HG02623 (cell line): ENCODE data around the gene GNAO1.

Experiments used
- ATAC-seq: cut with Tn5 transposase; IDR thresholded peaks from one replicate; pipeline ENCODE4 v1.9.1; 2021; ENCODE audit warnings: moderate library complexity; ENCODE audit not compliant: unreplicated experiment

GNAO1 gene

DNA sequence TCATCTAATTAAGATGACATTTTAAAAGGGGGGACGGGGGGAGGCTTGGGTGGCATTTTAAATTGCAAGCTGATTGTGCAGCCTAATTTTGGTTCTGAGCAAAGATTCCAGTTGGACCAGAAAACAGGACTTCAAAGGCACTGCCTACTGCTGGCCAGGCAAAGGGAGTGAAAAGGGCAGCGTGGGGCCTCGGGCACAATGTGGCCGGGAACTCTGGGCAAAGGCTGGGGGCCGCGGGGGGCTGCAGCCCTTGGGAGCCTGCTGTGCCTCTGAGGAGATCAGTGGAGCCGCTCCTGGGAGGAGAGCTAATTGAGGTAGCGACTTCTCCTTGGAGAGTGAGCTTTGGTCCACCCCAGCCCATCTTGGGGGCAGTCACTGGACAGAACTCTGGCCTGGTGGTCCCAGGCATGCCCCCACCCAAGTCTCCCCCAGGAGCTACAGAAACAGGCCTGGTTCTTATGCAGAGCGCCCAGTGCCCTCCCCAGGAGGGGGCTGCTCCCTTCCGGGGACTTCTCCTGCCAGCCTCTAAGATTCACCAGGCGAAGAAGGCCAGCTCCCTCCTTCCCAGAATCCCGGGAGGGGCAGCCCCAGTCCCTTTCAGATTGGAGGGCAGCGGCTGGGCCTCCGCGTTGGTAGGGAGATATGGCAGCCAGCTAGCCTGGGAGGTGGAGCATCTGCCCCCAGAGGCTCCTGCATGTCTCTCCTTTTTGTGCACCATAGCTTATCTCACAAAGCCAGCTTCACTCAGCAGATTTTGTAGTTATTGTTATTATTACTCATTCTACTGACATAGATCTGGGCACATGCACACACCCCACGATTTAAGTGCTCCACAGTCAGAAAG is 115.6 kb downstream of the GNAO1 start:
- no peak for ATAC-seq

DNA sequence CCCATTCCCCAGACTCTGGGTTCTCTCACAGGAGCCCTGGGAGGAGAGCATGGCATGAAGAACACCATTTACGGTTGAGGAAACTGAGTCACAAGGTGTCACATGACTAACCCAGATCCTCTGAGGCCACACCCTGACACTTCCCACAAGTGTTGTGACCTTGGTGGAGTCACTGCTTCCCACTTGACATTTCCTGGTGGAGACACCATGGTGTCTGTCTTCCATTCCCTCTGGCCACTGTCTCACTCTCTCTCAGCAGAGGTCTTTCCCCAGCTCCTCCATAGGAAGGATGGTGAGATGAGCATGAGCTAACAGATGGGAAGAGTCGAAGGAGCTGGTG is 116.2 kb downstream of the GNAO1 start:
- ATAC-seq: no peak

DNA sequence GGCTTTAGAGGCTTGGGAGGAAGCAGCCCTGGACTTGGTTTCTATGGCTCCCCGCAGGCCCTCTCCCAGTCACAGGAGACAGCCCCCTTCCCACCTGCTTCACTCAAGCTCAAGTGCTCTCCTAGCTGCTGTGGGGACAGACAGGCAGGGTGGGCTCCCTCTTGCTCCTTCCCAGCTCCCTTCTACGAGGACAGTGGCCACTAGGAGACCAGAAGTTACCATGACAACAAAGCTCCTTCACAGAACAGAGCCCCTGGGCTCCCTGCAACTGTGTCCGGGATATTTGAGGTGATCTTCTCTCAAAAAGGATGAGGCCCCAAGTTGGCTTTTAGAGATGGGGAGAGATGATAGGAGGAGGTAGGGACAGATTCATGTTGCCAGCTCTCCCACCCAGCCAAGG is 117.7 kb downstream of the GNAO1 start:
- no peak for ATAC-seq

DNA sequence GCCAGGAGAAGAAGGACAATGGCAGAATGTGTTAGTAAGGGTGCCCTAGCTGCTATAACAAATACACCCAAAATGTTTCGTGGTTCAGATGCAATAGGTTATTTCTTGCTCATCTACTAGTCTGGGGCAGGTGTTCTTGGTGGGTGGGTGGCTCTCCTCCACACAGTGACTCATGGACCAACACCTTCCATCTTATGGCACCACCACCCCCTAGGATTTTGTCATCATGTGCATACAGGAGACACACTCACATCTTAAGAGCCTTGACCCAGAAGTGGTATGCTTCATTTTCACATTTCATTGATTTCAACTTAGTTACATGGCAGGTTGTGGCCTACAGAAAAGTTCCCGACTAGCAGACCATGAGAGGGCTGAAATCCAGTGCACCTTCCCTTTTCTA is 119.4 kb downstream of the GNAO1 start:
- no peak for ATAC-seq

DNA sequence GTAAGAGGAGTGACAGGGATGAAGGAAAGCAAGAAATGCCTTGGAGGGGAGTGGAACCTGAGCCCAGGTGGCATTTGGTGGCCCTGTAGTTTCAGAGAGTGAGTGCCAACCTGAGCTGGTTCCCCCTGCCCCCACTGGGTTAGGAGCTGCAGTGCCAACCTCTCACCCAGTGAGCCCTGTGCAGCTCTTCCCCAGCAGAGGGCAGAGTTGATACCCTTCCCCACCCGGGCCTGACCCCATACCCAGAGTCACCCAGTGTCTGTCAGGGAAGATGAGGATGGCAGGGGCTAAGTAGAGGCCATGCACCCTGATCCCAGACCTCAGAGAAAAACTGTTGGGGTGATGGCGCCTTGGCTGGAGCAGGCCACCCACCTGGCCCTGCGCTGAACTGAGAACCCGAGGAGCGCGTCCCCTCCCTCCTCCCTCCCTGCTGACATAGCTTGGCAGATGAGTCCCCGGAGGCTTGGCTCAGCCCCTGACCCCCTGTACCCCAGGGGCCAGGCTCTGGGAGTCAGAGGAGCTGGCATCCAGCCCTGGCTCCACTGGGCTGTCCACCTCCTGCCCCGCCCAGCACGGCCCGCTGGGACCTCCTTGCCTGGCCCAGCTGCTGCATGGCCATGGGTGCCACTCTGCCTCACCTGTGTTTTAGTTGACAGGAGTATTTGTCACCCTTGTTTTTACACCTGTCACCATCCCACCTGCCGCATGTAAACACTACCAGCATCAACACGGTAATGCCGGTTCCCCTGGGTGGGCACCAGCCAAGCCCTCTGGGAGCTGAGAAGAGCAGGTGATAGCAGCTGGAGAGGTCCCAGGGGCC is 120.1 kb downstream of the GNAO1 start:
- ATAC-seq: no peak

DNA sequence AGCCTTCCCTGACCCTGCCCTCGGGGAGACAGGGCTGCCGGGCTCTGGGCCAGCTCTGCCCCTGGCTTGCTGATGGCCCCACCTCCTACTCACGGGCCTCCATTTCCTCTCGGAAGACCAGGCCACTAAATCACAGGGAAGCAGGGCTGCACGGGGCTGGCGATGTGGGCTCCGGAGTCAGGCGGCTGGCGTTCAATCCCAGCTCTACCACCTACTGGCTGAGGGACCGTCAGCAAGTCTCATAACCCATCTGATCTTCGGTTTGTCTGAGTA is 120.7 kb downstream of the GNAO1 start:
- no peak for ATAC-seq

DNA sequence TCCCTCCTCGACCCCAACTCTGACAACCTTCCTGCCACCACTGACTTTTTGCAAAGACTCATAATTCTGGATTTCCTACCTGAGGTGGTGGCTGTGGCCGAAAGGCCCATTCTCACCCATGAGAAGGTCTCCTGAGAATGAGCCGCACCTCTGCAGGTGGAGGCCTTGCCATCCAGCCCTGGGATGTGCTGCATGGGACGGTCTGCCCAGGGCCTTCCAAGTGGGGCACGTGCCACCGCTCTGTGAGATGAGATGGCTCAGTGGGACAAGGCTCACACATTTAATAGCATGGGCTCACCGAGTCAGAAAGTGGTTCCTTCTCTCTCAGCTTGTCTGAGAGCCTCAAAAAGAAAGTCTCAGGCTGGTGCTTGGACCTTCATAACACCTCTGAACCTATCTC is 121.3 kb downstream of the GNAO1 start:
- no peak for ATAC-seq

DNA sequence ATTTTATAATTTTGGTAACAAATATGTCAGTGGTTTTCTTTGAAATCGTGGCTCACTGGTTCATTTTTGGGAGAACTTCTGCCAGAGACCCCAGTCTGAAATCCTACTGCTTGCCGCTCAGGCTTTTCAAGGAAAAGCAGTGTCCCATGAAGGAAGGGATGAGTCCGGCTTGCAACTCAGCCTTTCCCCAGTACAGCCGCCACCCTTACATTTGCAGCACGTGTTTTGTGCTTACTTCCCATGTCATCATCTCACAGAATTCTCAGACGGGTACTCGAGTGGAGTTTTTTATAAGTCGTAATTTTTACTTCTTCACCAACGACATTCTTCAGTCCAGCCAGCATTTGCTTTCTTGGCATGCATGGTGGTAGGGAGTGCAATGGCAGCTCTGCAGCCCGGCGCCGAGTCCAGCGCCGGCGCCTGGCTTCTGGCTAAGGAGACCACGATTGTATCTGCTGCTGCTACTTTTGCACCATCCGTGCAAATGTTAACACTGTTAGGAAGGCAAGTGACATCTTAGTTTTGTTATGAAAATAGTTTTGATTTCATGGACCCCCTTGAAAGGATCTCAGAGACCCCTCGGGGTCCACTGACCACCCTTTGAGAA is 123.1 kb downstream of the GNAO1 start:
- ATAC-seq: no peak

DNA sequence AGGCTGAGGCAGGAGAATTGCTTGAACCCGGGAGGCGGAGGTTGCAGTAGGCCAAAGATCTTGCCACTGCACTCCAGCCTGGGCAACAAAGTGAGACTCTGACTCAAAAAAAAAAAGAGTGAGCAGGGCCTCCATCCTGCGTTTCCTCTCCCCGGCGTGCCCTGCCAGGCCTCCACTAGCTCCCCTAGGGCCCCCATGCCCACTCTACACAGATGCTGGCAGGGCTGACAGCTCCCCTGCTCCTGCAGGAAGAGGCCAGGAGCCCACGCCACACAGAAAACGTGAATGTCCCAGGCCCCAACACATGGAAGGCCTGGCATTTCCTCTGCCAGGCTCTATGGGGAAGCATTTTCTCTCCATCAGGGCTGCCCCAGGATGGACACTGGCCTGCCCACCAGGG is 124.7 kb downstream of the GNAO1 start:
- no peak for ATAC-seq

DNA sequence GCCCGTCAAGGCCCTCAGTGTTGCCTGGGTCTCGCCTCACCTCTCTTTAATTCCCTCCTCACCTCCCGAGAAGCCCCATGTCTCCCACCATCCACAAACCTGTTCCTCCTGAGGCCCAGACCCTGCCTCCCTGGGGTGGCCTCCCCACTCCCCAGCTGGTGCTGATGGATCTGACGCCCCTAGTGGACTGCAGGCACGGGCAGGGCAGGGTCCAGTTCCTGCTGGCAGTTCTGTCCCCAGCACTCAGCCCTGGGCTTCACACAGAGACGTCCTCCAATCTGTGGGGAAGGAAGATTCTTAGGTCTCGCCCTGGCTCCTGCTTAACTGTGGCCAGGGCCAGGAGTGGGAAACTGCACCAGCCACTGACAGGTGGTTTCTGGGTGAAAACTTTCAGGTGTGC is 125.3 kb downstream of the GNAO1 start:
- no peak for ATAC-seq

DNA sequence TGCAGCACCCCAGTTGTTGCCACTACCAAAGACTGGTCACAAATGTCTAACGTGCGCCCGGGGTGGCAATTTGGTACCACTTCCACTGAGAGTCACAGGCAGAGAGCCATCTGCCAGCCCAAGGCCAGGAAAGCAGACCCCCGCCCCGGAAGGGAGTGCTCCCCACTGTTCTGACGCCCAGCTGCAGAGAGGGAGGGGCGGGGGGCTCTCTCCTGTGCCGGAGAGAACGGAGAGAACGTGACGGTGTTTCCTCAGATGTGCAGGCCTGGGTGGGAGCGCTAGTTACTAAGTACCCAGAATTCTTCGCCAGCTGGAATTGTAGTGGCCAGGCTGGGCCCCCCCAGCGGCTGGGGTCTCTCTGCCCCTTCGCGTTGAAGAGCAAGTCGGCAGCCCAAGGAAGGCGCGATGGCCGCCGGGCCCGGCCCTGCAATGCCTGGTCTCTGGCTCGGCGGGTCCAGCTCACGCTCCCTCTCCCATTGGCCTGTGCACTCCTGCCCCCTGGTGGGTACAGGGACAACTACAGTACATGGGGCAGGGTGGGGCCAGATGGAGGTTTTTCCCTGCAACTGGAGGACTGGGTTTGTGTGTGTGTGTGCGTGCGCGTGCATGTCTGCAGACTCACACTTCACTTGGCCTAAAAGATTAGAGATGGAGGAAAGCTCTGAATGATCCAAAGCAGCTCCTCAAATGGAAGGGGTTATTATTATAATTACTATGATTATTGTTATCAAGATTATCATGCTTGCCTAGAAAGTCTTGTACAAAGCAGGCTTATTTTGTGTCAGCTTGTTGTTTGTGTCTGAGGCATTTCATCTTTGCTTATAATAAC is 126.9 kb downstream of the GNAO1 start:
- peak; percentile 95 for ATAC-seq

DNA sequence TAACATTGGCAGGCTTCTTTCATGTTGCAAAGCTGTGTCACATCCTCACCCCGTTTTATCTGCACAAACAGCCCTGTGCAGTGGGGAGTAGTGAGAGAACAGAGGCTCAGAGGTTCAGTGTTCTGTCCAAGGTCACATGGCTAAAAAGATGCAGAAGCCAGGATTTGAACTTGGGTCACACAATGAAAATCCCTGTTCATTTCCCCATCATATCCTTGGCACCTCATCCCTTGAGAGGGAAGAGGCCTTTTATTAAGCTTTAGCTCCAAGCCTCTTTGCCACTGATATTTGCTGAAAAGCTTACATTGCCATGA is 127.5 kb downstream of the GNAO1 start:
- no peak for ATAC-seq

DNA sequence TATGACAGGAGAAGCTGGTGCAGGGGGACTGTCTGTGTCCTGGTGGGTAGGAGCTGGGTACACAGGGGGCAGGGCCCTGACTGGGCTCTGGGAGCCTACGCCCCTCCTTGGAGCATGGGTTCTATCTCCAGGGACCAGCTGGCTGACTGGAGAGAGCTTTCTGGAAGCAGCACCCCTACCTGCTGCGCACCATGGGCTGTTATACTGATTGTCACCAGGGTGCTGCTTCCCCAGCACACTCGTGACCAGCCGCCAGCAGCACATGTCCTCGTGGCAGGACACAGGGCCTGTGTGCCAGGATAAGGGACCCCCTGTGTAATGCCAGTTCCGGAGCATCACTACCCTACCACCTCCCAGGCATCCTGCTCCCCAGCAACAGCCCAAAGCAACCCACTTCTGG is 128.1 kb downstream of the GNAO1 start:
- no peak for ATAC-seq

DNA sequence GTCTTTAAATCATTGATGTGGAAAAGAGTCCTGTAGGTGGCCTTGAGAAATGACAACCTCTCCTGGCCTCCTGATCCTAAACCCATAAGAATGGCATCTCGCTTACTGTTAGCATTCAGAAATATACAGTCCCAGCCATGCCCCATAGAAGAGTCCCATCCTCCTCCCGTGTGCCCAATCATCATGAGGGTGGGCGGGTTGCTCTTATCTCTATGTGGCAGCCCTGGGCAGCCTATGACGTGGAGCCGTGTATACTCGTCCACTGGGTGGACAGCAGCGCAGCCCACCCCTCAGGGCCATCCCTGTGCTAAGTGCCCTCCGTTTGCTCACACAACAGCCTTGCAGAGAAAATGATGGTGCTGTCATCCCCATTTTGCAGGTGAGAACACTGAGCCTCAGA is 128.8 kb downstream of the GNAO1 start:
- ATAC-seq: no peak

DNA sequence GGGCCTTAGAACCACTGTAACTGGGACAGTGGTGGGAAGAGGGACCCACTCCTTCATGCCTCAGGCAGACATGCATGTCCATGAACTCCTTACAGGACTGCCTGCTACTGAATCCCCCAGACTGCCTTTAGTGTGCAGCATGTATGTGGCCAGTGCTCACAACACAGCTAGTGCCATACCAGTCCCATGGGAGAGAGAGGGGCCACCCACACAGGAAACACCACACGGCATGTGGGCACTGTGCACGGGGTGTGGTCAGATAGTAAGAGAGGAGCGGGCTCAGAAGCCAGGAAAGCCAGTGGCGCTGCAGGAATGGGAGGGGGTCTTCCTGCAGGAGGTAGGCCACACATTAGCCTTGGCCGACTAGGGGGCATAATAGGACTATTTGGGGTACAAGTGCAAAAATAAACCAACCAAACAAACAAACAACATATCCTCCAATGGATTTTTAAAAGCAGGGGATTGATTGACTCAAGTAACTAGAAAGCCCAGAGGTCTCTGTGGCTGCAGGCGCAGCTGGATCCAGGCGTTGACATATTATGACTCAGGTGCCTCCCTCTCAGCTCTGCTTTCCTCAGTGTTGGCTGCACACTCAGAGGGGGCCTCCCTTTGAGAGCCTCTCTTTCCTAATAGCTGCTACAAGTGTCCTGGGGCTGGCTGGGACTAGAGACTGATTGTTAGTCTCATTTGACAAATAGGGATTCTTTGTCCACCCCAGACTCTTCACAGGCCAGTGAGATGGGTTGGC is 129.7 kb downstream of the GNAO1 start:
- ATAC-seq: no peak

DNA sequence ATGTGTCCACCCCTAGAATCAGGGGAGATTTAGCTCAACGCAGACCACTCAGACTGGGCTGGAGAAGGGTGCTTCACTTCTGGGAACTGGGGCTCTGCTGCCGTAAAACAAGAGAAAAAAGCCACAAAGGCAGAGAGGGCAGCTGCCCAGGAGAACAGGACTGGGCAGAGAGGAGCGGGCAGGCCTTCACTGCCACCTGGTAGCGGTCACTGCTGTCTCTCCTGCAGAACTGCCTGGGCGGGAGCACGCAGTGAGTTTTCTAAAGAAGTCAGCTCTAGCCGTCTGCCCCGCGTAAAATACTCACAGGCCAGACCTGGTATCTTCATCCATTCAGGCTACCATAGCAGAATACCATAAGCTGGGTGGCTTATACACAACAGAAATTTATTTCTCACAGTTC is 130.3 kb downstream of the GNAO1 start:
- no peak for ATAC-seq

DNA sequence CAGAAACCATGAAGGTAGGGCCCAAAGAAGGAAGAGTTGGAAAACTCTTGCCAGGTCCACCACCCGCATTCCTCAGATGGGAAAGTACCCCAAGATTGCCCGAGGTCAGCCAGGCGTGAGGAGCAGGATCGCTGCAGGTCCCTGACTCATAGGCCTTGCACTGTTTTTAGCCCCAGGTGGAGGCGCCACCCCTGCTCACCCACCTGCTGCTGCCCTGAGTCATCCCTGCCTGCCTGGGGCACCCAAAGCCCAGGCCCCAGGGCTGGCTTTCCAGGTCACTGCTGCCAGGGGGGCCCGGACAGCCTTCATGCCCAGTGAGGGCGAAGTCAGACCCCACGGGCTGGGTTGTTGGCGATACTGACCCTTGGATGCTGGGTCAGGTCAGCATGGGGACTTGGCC is 133.1 kb downstream of the GNAO1 start:
- ATAC-seq: no peak

DNA sequence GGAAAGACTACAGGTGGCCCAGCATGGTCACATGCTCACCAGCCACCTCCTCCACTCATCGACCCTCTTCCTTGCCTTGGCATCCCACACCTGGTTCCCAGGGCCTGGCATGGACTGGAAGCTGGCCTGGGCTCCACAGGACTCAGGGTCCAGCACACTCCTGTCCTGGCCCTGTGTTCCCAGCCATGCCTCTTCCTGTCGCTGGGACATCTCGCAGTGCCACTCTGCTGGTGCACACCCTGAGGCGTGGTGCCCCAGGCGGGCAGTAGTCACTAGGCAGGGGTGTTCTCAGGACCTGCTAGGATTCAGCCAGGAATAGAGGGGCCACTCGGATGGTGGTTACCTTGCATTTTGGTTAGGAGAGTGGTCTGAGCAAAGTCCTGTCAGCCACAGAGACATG is 134.7 kb downstream of the GNAO1 start:
- no peak for ATAC-seq

DNA sequence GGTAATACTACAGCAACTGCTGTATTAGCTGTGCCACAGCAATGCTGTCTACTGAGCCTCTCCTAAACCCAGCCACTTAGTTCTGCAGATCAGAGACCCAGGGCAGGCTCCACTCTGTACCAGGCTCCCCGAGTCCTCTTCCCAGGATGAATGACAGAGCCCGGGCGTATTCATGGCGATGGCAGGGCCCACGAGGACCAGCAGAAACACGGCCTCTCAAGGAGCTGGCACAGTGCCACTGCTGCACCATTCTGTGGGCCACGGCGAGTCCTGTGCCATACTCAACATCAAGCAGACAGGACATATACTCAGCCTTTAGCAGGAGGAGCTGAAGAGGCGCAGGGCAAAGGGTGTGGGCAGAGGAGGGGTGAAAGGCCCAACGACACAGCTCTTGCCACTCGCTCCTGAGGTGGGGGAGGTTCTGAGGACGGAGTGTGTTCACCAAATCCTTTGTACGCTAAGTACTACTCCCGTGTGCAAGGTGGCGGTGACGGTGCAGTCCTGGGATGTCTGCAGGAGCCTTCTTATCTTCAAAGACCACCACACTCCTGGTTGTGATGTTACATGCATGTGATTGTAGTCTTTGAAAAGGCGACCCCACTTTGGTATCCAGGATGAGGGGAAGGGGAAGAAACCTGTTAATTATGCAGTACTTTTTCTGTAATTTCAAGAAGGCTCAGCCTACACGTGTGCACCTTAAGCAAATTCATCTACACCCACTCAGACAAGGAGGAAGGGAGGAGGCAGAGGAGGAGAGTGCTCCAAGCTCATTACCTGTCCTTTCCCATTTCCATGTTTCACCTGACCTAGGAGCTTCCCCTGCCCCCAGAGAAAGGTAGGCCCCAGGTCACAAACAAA is 136.0 kb downstream of the GNAO1 start:
- no peak for ATAC-seq

DNA sequence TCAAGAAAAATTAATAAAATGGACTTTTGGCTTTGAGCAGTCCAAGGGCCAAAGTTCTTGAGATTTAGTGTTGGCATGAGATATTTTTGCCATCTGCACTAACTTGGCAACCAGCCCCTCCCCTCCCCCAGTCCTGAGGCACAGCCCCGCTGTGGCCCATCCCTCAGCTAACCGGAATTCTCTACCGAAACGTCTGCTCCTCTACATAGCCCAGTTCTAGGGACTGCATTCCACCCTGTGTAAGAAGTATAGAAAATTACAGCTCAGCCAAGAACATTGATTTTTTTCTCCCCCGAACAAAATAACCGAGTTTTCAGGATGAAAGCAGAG is 136.6 kb downstream of the GNAO1 start:
- ATAC-seq: no peak
